Natural killer cell treated with Interleukin-12 subunit alpha and Interleukin-12 subunit beta and Interleukin-15 and Interleukin-18, amount 100 ng/mL, for 72 hours (primary cell): ENCODE measurements around the gene RBM25. TPM values are rescaled to one million over a fixed set of nuclear protein-coding genes. Genes with fewer than 3 reads are reported as not detected.
"Not testable (repeated sequence)": the region's sequence is repeated elsewhere in the genome, so short reads cannot be mapped to it uniquely, and the experiment has no call there.

Experiments used
- ATAC-seq, 2 donors: fragments of 150-1000 bp; cut with Tn5 transposase in 1 of 2; sonication (Bioruptor Pico), chemical (Tn5 transposase) in 1 of 2; 2 replicates each; pipeline ENCODE4 v1.10.0; 2021
- DNase-seq: peaks from one replicate; pipeline ENCODE4 v3.0.0; 2022; ENCODE audit warnings: low spot score
- H3K27ac Mint-ChIP-seq, 2 donors: 1 replicate in 1 of 2; 2 replicates in 1 of 2; pipeline ENCODE4 v1.8.0; 2022; ENCODE audit warnings: mixed read lengths in 2 of 2, mild to moderate bottlenecking in 1 of 2, moderate library complexity in 1 of 2
- H3K27me3 Mint-ChIP-seq, 2 donors: 1 replicate in 1 of 2; 2 replicates in 1 of 2; pipeline ENCODE4 v1.8.0; 2022; ENCODE audit warnings: mixed read lengths in 2 of 2
- H3K36me3 Mint-ChIP-seq: one replicate; pipeline ENCODE4 v1.8.0; 2022; ENCODE audit warnings: mixed read lengths
- H3K4me1 Mint-ChIP-seq, 2 donors: 1 replicate in 1 of 2; 2 replicates in 1 of 2; pipeline ENCODE4 v1.8.0; 2022; ENCODE audit warnings: low read depth in 2 of 2, mixed read lengths in 2 of 2, mild to moderate bottlenecking in 1 of 2
- H3K4me3 Mint-ChIP-seq: one replicate; pipeline ENCODE4 v1.8.0; 2022; ENCODE audit warnings: mixed read lengths
- H3K9me3 Mint-ChIP-seq: 2 replicates; pipeline ENCODE4 v1.8.0; 2022; ENCODE audit warnings: mixed read lengths
- total RNA-seq, 2 donors: library from RNA; stranded (reverse); gene quantifications; one replicate each; pipeline ENCODE4 v1.2.3, GENCODE V29; 2022

The RBM25 gene
- total RNA-seq, 2 donors from 2014 or later, result 99.7 to 144 TPM

GRCh38 chr14:73167727-73168126 lies 109.4 kb downstream of the RBM25 start:
- no peaks in the 10 kb centered on the region for H3K27me3 Mint-ChIP-seq
- H3K36me3 Mint-ChIP-seq, result peaks cover 22% of the 10 kb centered on the region

GRCh38 chr14:73168274-73168673 lies 109.9 kb downstream of the RBM25 start:
- H3K9me3 Mint-ChIP-seq, result no peaks in the 10 kb centered on the region
- H3K36me3 Mint-ChIP-seq, result peaks cover 27% of the 10 kb centered on the region
- H3K4me1 Mint-ChIP-seq, result peaks cover 3 to 7% of the 10 kb centered on the region in 2 donors
- H3K27ac Mint-ChIP-seq, result no peak overlapping the region
- no peak overlapping the region for H3K4me3 Mint-ChIP-seq
- H3K27me3 Mint-ChIP-seq, result no peaks in the 10 kb centered on the region
- ATAC-seq (no peak), DNase-seq (no peak)

More at GRCh38 chr14:73167727-73168126, 109.4 kb downstream of the RBM25 start:
- DNase-seq (no peak), ATAC-seq (no peak)
- H3K27ac Mint-ChIP-seq, result no peak overlapping the region
- H3K4me3 Mint-ChIP-seq, result no peak overlapping the region
- no peaks in the 10 kb centered on the region for H3K9me3 Mint-ChIP-seq
- H3K4me1 Mint-ChIP-seq, result peaks cover 2 to 3% of the 10 kb centered on the region in 2 donors

- no peak for DNase-seq
- Mint-ChIP-seq H3K27me3 (no peaks in the 10 kb centered on the region), H3K9me3 (no peaks in the 10 kb centered on the region), H3K27ac (no peak overlapping the region), H3K4me1 (peaks cover 3 to 9% of the 10 kb centered on the region in 2 donors), H3K4me3 (no peak overlapping the region), H3K36me3 (peaks cover 26% of the 10 kb centered on the region)
- no peak for ATAC-seq
Measured at GRCh38 chr14:73168691-73169090, 110.4 kb downstream of the RBM25 start.

GRCh38 chr14:73169855-73170254 lies 111.5 kb downstream of the RBM25 start:
- not testable (repeated sequence) for ATAC-seq, H3K27me3 Mint-ChIP-seq, H3K9me3 Mint-ChIP-seq, H3K27ac Mint-ChIP-seq, DNase-seq, H3K4me1 Mint-ChIP-seq, H3K4me3 Mint-ChIP-seq
- H3K36me3 Mint-ChIP-seq, result peaks cover 25% of the 10 kb centered on the region

GRCh38 chr14:73170686-73171085 lies 112.4 kb downstream of the RBM25 start:
- ATAC-seq, result no peak
- no peak overlapping the region for H3K27ac Mint-ChIP-seq
- peaks cover 25% of the 10 kb centered on the region for H3K36me3 Mint-ChIP-seq

GRCh38 chr14:73172500-73172899 lies 114.2 kb downstream of the RBM25 start:
- no peaks in the 10 kb centered on the region for H3K27me3 Mint-ChIP-seq
- H3K9me3 Mint-ChIP-seq, result no peaks in the 10 kb centered on the region
- ATAC-seq (no peak), DNase-seq (no peak)
- no peak overlapping the region for H3K27ac Mint-ChIP-seq
- H3K4me3 Mint-ChIP-seq, result no peak overlapping the region
- peaks cover 29% of the 10 kb centered on the region for H3K36me3 Mint-ChIP-seq
- H3K4me1 Mint-ChIP-seq, result peaks cover 3 to 9% of the 10 kb centered on the region in 2 donors

More at GRCh38 chr14:73170686-73171085, 112.4 kb downstream of the RBM25 start:
- H3K4me1 Mint-ChIP-seq, result peaks cover 3 to 9% of the 10 kb centered on the region in 2 donors
- H3K4me3 Mint-ChIP-seq, result no peak overlapping the region
- no peaks in the 10 kb centered on the region for H3K27me3 Mint-ChIP-seq
- DNase-seq, result no peak
- no peaks in the 10 kb centered on the region for H3K9me3 Mint-ChIP-seq

- Mint-ChIP-seq H3K9me3 (no peaks in the 10 kb centered on the region), H3K4me3 (no peak overlapping the region), H3K27me3 (no peaks in the 10 kb centered on the region), H3K36me3 (peaks cover 31% of the 10 kb centered on the region), H3K27ac (no peak overlapping the region), H3K4me1 (peaks cover 3 to 9% of the 10 kb centered on the region in 2 donors)
- DNase-seq (no peak), ATAC-seq (no peak)
Measured at GRCh38 chr14:73173092-73173735, 114.9 kb downstream of the RBM25 start.

Other genes with a start within 250 kb of the RBM25 start
- 10 to 100 TPM; 11.8 to 13.2 TPM for gene DPF3, start 164.4 kb upstream of the RBM25 start, total RNA-seq
- gene DCAF4, start 132.1 kb upstream of the RBM25 start, total RNA-seq, result 10 to 100 TPM; 15.1 to 20.6 TPM
- gene ZFYVE1, start 31.4 kb upstream of the RBM25 start, total RNA-seq, result 10 to 100 TPM; 17.9 to 25.2 TPM
- gene PSEN1, start 78.0 kb downstream of the RBM25 start, total RNA-seq, result 10 to 100 TPM; 39.5 to 64.0 TPM
- under 1 TPM; 0.17 to 0.47 TPM for gene PAPLN, start 179.0 kb downstream of the RBM25 start, total RNA-seq